GM18861 (cell line): ENCODE results near the gene SLC5A6.
"Not testable (repeated sequence)": the region's sequence is repeated elsewhere in the genome, so short reads cannot be mapped to it uniquely, and the experiment has no call there.

ENCODE experiments used
- ATAC-seq: cut with Tn5 transposase; IDR thresholded peaks from one replicate; pipeline ENCODE4 v1.9.1; 2021; ENCODE audit not compliant: unreplicated experiment

The SLC5A6 gene

DNA sequence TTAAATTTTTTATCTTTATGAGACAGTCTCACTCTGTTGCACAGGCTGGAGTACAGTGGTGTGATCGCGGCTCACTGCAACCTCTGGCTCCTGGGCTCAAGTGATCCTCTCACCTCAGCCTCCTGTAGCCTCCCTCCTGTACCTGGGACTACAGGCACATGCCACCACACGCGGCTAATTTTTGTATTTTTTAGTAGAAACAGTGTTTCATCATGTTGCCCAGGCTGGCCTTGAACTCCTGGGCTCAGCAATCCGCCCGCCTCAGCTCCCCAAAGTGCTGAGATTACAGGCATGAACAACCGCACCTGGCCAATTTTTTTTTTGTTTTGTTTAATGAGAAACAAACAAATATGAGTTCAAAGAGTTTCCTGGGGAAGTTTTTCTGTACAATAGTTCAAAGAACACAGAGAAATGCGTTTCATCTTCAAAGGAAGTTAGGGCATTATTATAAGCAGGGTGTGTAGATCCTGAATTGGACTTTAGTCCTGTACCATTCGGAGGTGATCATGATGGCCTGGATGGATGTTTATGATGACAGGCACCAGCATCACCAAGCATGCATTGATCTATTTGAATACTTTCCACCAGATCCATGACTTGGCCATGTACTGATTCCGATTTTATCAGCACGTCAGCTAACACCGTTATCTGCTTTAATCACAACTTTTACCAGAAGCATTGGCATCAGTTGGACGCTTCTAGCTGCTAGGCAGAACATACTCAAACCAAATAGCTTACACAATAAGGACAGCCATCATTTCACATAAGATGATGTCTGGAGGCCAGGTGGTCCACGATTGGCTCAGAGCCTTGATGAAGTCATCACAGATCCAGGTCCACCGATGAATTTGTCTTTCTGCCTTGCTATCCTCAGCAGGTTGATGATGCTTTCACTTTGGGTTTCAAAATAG lies 34.4 kb downstream of the SLC5A6 start:
- ATAC-seq, result no peak

DNA sequence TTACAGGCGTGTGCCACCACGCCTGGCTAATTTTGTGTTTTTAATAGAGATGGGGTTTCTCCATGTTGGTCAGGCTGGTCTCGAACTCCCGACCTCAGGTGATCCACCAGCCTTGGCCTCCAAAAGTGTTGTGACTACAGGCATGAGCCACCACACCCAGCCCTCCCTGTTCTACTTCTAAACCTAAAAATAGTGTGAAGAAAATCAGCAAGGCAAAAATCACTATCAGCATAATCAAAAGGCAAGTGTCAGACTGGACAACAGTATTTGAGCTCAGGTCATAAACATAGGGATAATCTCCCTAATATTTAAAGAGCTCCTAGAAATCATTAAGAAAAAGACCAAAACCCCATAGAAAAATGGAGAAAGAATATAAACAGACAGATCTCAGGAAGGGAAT lies 36.3 kb downstream of the SLC5A6 start:
- not testable (repeated sequence) for ATAC-seq

DNA sequence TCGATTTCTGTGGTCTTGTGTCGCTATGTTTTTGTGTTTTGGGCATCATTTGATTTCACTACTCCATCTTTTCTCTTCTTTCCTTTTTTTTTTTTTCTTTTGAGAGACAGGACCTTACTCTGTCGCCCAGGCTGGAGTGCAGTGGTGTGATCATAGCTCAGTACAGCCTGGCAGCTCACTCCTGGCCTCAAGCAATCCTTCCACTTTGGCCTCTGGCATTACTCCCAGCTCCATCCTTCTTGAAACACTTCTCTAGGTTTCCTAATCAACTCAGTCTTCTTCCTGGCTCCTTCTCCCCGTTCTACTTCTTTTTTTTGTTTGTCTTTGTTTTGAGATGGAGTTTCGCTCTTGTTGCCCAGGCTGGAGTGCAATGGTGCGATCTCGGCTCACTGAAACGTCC lies 36.7 kb downstream of the SLC5A6 start:
- no peak for ATAC-seq

DNA sequence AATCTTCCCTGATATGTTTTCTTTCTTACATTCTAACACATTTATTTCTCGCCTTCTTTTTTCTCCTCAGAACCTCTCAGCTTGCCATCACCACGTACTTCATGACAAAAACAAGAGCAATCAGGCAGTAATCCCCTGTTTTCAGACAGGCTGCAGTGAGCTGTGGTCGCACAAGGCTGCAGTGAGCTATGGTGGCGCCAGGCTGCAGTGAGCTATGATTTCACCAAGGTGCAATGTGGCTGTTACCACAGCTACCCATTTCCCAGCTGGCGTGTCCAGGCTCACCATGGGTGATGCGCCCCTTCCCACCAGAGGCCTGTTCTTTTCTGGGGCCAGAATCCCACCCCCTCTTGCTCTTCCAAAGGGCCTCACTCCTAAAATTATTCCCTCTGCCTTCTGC lies 37.4 kb downstream of the SLC5A6 start:
- ATAC-seq, result no peak

DNA sequence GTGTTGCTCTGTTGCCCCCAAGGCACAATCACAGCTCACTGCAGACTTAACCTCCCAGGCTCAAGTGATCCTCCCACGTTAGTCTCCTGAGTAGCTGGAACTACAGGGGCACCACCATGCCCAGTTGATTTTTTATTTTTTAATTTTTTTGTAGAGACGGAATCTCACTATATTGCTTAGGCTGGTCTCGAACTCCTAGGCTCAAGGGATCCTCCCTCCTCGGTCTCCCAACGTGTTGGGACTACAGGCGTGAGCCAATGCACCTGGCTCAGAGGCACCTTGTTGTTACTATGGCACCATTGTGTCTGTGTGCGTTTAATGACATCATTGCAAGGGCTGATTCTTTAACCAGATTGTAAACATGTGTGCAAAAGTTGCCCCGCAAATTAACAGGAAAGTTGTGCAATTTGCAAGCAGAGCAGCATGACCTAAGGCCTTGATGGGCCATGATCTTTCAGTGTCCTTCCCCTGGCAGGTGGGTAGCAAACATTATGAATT lies 40.7 kb downstream of the SLC5A6 start:
- ATAC-seq, result no peak

DNA sequence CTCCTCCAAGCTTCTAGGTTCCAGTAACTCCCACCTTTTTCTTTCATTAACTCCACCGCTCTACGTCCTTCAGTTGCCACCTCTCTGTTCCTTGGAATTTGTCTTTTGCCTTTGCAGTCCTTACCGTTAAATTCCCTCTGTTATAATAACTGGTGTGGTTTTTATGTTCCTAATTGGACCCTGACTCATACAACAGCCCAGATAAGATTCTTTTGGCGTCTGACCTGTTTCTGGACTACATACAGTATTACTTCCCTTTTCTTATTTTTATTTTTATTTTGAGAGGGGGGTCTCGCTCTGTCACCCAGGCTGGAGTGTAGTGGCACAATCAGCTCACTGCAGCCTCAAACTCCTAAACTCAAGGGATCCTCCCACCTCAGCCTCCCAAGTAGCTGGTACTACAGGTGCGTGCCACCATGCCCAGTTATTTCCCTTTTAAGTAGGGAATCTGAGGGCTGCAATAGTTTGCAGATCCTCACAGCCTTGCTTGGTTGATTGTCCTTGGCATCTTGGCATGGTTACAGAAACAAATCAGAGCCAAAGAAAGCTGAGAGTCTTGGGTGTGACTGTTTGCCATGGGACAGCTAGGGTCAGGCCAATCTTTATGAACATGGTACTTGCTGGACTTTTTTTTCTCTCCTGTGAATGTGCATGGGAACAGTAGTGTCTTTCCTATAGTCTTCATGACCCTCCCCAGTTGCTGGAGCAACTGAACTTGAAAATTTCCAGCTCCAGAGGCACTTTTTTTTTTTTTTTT lies 41.3 kb downstream of the SLC5A6 start:
- ATAC-seq, result no peak

DNA sequence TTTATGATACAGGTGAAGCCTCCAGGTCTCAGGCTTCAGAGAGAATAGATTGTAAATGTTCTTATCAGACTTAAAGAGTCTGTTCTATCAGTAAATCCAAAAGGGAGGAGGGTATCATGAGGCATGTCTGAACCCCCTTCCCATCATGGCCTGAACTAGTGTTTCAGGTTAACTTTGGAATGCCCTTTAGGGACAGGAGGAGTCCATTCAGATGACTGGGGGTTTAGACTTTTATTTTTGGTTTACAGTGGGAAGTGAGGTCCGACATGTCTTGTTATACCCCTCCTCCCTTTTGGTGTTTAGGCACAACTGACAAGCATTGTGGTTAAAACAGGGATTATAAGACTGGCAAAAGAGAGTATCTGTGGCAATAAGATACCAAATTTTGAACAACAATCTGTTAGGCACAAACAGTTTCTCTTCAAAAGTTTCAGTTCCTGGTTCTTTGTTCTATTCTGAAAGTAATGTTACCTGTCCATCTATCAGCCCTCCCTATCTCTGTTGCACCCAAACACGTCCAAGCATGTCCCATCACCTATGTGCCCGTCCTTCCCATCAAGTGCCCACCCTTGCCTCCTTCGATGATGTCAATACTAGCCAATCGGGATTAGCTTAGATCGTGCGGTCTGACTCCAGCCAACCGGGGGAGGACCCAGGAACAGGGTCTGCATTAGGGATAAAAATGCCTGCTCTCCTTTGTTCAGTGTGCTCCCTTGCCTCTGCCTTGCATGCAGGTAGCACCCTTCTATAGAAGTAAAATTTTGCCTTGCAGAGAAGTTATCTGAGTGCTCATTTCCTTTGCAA lies 46.9 kb downstream of the SLC5A6 start:
- ATAC-seq, result no peak

DNA sequence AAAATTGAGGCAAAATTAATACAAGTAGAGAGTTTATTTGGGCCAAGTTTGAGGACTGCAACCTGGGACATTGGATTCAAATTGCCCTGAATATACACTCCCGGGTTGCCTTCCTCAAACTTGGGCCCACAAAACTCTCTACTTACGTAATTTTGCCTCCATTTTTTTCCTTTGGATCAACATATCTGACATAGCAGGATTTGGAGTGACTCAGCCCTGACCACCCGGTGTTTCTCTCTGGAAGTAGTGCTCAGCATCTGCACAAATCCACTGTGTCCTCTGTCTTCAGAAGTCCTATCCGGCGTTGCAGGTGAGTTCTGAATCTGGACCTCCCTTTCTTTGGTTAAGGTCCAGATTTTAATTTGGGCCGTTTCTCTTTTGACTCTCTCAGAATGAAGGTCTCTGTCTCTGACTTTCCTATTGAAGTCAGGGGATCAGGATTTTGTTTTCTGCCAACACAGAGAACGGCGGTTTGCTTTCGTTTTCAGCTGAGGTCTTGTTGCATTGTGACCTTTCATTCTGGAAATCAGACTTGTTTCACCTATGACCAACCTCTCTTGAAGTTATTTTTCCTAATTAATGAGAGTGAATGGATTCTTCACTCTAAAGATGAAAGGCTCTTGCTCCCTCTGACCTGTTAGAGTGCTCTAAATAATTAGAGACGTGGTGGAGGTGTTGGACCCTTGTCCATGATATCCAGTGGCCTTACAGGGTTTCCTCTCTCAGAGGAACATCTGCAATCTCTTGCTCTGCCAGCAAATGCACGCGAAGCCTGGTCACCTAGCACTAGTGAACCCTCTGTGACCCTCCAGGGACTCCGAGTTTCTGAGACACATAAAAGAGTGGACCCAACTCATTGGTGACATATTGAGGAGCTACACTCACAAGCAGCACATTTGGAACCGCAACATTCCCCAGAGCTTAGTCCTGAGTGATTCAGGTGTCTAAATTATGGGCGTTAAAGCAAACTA lies 49.6 kb downstream of the SLC5A6 start:
- no peak for ATAC-seq

DNA sequence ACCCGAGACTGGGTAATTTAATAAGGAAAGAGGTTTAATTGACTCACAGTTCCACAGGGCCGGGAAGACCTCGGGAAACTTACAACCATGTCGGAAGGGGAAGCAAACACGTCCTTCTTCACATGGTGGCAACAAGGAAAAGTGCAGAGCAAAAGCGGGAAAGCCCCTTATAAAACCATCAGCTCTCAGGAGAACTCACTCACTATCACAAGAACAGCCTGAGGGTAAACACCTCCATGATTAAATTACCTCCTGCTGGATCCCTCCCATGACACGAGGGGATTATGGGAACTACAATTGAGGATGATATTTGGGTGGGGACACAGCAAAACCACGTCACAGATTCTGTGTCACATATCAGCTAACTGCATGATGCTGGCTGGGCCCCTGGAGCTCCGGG lies 51.9 kb downstream of the SLC5A6 start:
- no peak for ATAC-seq

DNA sequence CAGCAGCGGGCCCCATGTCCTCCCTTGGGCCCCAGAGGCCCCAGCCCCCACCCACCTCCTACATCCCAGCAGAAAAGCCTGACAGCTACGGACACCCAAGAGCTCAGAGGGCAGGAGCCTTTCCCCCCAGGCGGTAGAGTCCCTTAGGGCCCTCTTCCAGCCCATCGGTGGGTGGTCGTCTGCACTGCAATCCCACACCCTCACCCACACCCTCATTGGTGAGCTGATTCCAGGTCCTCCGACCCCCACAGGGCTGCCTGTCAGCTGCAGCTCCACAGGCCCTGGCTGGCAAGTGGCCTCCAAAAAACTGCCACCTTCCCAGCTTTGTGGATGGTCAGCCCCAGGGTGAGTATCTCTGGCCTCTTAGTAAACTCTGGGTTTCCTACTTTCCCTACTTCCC lies 52.8 kb downstream of the SLC5A6 start:
- no peak for ATAC-seq

DNA sequence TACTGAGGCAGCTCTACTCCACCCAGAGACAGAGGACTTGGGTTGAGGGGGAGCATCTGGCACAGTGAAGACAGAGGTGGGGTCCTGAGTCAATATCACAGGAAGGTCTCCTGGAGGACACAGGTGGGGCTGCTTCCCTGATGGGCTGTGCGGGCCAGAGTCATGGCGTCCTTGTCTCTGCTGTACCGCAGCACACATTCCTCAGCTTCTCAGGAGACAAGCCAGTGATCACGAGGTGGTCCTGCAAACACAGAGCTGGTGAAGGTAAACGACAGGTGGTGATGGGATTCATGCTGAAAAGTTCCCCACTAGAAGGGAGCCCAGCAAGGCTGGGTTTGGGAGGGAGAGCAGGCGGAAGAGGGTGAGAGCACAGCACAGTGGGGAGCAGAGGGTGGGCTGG lies 53.6 kb downstream of the SLC5A6 start:
- ATAC-seq, result no peak

DNA sequence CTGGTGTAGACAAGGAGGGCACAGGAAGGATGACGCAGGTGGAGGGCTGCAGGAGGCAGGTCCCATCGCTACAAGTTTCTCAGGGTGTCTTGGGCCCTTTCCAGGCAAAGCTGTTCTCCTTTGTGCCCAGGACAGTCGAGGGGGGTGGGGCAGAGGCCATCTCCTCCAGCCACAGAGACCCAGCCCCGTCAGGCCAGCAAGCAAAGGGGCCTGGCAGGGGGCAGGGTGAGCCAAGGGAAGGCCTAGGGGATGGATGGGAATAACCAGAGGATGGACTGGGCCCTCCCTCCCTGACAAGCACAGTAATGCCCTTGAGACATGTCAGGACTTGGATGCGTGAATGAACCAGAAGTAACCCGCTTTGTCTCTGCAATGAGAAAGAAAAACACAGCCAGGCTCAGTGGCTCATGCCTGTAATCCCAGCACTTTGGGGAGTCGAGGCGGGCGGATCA lies 57.0 kb downstream of the SLC5A6 start:
- ATAC-seq, result no peak

DNA sequence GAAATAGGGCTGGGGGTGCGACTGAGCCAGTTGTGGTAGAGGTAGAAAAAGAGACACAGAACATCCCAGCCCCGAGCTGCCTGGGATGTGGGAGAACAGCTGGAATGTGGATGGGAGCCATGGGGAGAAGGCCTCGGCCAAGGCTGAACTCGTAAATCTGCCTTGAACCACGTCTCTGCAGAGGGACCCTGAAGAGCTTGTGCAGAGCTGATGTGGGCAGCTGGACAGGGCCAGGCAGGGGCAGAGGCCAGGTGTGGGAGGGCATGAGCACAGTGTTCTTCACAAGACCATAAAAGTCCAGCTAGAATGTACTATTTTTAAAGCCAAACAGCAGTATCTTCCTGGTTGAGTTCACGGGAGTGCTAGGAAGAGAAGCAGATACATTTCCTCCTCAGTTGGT lies 57.6 kb downstream of the SLC5A6 start:
- no peak for ATAC-seq

DNA sequence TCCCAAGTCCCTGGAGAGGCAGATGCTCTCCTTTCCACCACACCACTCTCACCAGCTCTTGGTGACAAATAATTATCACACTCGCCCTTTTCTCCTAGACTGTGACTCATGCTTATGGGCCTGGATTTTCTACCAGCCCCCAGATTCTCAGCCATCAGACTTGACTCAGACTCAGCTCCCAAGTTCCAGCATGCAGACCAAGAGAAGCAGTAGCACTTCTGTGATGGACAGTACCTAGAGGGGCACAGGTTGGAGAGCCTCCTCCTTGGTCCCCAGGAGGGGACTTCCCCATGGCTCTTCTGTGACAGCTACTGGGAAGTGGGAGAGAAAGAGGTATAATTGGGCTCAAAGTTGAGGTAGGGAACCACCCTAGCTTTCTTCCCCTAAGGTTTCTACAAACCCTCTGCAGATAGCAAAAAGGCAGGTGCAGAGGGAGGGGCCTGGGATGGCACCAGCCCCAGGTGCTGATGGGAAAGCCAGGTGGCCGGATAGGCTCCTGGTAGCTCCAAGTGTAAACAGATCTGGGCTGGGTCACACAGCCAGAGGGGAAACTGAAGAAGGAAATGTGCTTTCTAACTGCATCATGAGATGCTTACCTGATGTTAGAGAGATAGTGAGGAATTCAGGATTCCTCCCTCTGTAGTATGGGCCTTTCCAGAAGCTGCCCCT lies 59.1 kb downstream of the SLC5A6 start:
- no peak for ATAC-seq

DNA sequence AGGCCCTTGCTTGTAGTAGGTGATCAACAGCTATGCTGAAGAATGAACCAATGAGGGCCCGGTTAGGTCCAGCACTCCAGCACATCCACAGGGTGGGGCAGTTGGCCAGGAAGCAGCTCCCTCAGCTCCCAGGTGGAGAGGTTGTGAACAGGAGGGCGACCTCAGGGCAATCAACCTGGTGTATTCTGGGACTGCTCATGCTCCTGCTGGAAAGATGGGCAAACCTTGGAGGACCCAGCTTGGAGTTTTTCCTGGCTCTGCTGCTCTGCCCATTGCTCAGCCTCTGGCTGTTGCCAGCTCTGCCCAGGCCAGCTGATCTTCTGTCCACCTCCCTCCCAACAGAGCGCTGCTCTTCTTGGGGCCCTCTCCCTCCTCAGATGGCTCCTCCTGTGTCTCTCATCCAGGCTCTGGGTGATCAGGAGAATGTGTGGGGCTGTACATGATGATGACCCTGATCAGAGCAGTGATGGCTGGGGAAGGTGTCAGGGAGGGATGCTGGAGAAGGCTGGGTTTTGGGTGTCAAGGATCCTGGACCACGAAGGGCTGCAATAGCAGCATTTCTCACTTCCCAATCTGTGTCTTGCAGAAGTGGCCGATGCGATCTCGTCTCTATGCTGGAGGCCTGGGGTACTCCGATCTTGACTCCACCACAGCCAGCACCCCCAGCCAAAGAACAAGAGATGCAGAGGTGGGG lies 59.8 kb downstream of the SLC5A6 start:
- no peak for ATAC-seq

DNA sequence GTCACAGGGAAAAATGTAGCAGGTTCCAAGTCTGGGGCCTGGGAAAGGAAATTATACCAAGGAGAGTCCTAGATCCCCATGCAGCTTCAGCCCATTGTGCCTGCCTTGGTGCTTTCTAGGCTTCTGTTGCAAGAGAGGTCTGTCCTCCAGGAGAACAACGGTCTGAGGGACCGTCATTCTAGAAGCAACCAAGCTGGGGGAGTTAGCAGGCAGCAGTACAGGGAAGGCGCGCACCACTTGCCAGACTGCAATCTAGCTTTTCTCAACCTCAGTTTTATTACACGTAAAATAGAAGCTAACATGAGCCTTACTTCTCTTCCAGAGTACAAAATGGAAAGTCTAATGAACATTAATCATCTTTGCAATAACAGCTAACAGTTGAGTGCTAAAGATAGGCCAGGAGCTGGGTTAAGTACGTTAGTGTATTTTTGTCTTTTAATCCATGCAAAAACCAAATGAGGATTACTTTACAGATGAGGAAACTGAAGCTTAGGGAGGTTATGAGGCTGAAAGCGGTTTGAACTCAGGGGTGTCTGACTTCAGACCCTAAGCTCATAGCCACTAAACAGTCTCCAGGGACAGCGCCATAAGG lies 61.3 kb downstream of the SLC5A6 start:
- no peak for ATAC-seq
